OCI-LY7 (cell line): ENCODE measurements around the gene PFKL. TPM values are rescaled to one million over a fixed set of nuclear protein-coding genes. Genes with fewer than 3 reads are reported as not detected.

ENCODE experiments used
- BruUV-seq: library from RNA; stranded (reverse); fragments of 400-500 nt; replicated peaks from 2 replicates; lab custom pipeline; 2021; lab: Mats Ljungman, UMichigan
- CTCF ChIA-PET: fragments of 300-600 bp; sonication (Branson Sonifier 250); formaldehyde crosslinking; loops from one replicate; lab custom pipeline; 2022; ENCODE audit warnings: antibody characterized with exemption; ENCODE audit not compliant: unreplicated experiment; lab: Charles Lee
- POLR2A ChIA-PET: fragments of 300-600 bp; sonication (Branson Sonifier 250); formaldehyde crosslinking; loops from one replicate; lab custom pipeline; 2022; ENCODE audit warnings: antibody characterized with exemption; lab: Charles Lee
- DNase-seq: peaks from one replicate; pipeline ENCODE4 v3.0.0-alpha.2; 2015; ENCODE audit warnings: low spot score
- H2AFZ ChIP-seq: fragments of 200-600 bp; sonication (generic), shearing (Covaris generic); 2 replicates; pipeline ENCODE4 v1.6.1; 2014; ENCODE audit warnings: mild to moderate bottlenecking, antibody characterized with exemption, low read length, moderate library complexity
- H3K27ac ChIP-seq: fragments of 200-600 bp; sonication (generic); 2 replicates; pipeline ENCODE4 v1.5.1; 2014; ENCODE audit warnings: mixed run types, low read depth, mild to moderate bottlenecking, moderate library complexity, low read length, inconsistent platforms; ENCODE audit not compliant: poor library complexity, severe bottlenecking
- H3K36me3 ChIP-seq: fragments of 200-600 bp; sonication (generic); 2 replicates; pipeline ENCODE4 v1.6.1; 2014; ENCODE audit warnings: mild to moderate bottlenecking, antibody characterized with exemption, low read length, moderate library complexity, mixed read lengths; ENCODE audit not compliant: insufficient read depth
- H3K4me1 ChIP-seq: fragments of 200-600 bp; sonication (generic); 2 replicates; pipeline ENCODE4 v1.5.1; 2014; ENCODE audit warnings: mild to moderate bottlenecking, low read length; ENCODE audit not compliant: insufficient read depth, poor library complexity, severe bottlenecking
- H3K4me2 ChIP-seq: fragments of 200-600 bp; sonication (generic); 2 replicates; pipeline ENCODE4 v1.6.1; 2014; ENCODE audit warnings: mild to moderate bottlenecking, low read length
- H3K4me3 ChIP-seq: fragments of 200-600 bp; sonication (generic); 2 replicates; pipeline ENCODE4 v1.5.1; 2014; ENCODE audit warnings: mild to moderate bottlenecking, low read depth, low read length; ENCODE audit not compliant: poor library complexity, severe bottlenecking
- H3K79me2 ChIP-seq: fragments of 200-600 bp; sonication (generic); 2 replicates; pipeline ENCODE4 v1.6.1; 2016; ENCODE audit warnings: low read depth, mild to moderate bottlenecking, low read length, moderate library complexity, mixed read lengths; ENCODE audit not compliant: insufficient read depth
- H3K9me2 ChIP-seq: fragments of 200-600 bp; sonication (generic); 2 replicates; pipeline ENCODE4 v1.6.1; 2016; ENCODE audit warnings: mild to moderate bottlenecking, low read length, mixed read lengths; ENCODE audit not compliant: insufficient read depth
- H3K9me3 ChIP-seq: fragments of 200-600 bp; sonication (generic); 2 replicates; pipeline ENCODE4 v1.6.1; 2014; ENCODE audit warnings: mild to moderate bottlenecking, mixed run types, low read length, mixed read lengths
- H4K20me1 ChIP-seq: fragments of 200-600 bp; sonication (generic); 2 replicates; pipeline ENCODE4 v1.6.1; 2014; ENCODE audit warnings: mild to moderate bottlenecking, antibody characterized with exemption, low read length, moderate library complexity, mixed read lengths; ENCODE audit not compliant: insufficient read depth
- CTCF ChIP-seq: fragments of 200-600 bp; sonication (generic); conservative IDR thresholded peaks from 2 replicates; pipeline ENCODE4 v1.5.1; 2014; ENCODE audit warnings: mild to moderate bottlenecking, antibody characterized with exemption, low read length, moderate library complexity, mixed read lengths
- EZH2phosphoT487 ChIP-seq: fragments of 200-600 bp; sonication (generic); IDR thresholded peaks from 2 replicates; pipeline ENCODE4 v1.6.1; 2018; ENCODE audit warnings: low read depth, borderline replicate concordance, mild to moderate bottlenecking, mixed run types, antibody characterized with exemption, low read length, moderate library complexity, mixed read lengths
- intact Hi-C: fragments of 100-400 bp; cut with micrococcal nuclease; formaldehyde crosslinking; loops from one replicate; pipeline ENCODE4 v1.10.0; 2022; ENCODE audit not compliant: unreplicated experiment
- total RNA-seq, 2 experiments: library from RNA; depleted of rRNA in 1 of 2; stranded (reverse); fragments of >200 nt in 1 of 2; shearing (Covaris generic) in 1 of 2; gene quantifications; 2 replicates each; pipeline ENCODE4 v1.2.3, GENCODE V29; 2014 to 2022

Gene PFKL
- total RNA-seq, 2 experiments from 2014 or later = 102 to 128 TPM

GRCh38 chr21:44286716-44287632, 12.9 kb upstream of the PFKL start:
- CTCF ChIA-PET = interaction anchor here (0.6 kb wide), 1 partner anchor 29 kb away, joined by 3 read pairs; no protein-coding TSS in a partner anchor

GRCh38 chr21:44288251-44289110, 11.4 kb upstream of the PFKL start:
- H3K9me3 ChIP-seq = no peaks in the 10 kb centered on the region
- BruUV-seq = no TSS peak
- no peaks in the 10 kb centered on the region for H3K9me2 ChIP-seq
- H4K20me1 ChIP-seq = no peaks in the 10 kb centered on the region
- H3K4me2 ChIP-seq = no peak overlapping the region
- CTCF ChIA-PET = no interaction called here
- POLR2A ChIA-PET = no interaction called here
- H3K36me3 ChIP-seq = no peaks in the 10 kb centered on the region
- H3K4me1 ChIP-seq = no peaks in the 10 kb centered on the region
- no peak for DNase-seq
- no peak for TF ChIP-seq EZH2phosphoT487
- no peak for TF ChIP-seq CTCF
- no peaks in the 10 kb centered on the region for H3K79me2 ChIP-seq
- H3K27ac ChIP-seq = no peak overlapping the region
- intact Hi-C loops = no loop called here
- H3K4me3 ChIP-seq = no peak overlapping the region
- no peak overlapping the region for H2AFZ ChIP-seq

More at GRCh38 chr21:44286716-44287632, 12.9 kb upstream of the PFKL start:
- no peak overlapping the region for H3K4me3 ChIP-seq
- POLR2A ChIA-PET = no interaction called here
- no peaks in the 10 kb centered on the region for H3K79me2 ChIP-seq
- no peak overlapping the region for H3K27ac ChIP-seq
- H3K9me3 ChIP-seq = no peaks in the 10 kb centered on the region
- H4K20me1 ChIP-seq = no peaks in the 10 kb centered on the region
- no peaks in the 10 kb centered on the region for H3K36me3 ChIP-seq
- no peak overlapping the region for H2AFZ ChIP-seq
- intact Hi-C loops = no loop called here
- no peaks in the 10 kb centered on the region for H3K9me2 ChIP-seq
- H3K4me1 ChIP-seq = no peaks in the 10 kb centered on the region
- no peak for DNase-seq
- H3K4me2 ChIP-seq = no peak overlapping the region
- TF ChIP-seq CTCF (no peak), EZH2phosphoT487 (no peak)
- BruUV-seq = no TSS peak
